SK-N-SH (cell line): ENCODE data around the gene MAN1A1. TPM values are rescaled to one million over a fixed set of nuclear protein-coding genes. Genes with fewer than 3 reads are reported as not detected.
A peak's percentile ranks its signal among the peaks of the same experiment; 100 is the strongest.

ENCODE experiments used
- CTCF ChIA-PET: fragments of 300-600, 350-600 bp; formaldehyde crosslinking; extraction: SDS; loops from one replicate; lab custom pipeline; 2021; lab: Yijun Ruan, JAX
- POLR2A ChIA-PET: fragments of 350-600 bp; sonication (Branson Sonifier 250); formaldehyde crosslinking; extraction: SDS; loops from one replicate; lab custom pipeline; 2020; ENCODE audit warnings: antibody characterized with exemption, inconsistent platforms; lab: Yijun Ruan, JAX
- DNase-seq: peaks from one replicate; pipeline ENCODE4 v3.0.0; 2012
- H2AFZ ChIP-seq: fragments of 200-600 bp; sonication (generic); 2 replicates; pipeline ENCODE4 v1.8.1; 2016; ENCODE audit warnings: antibody characterized with exemption, mild to moderate bottlenecking, low read depth
- H3F3A ChIP-seq: fragments of 200-600 bp; sonication (generic); replicated peaks from 2 replicates; pipeline ENCODE3; 2016; ENCODE audit warnings: antibody characterized with exemption, mild to moderate bottlenecking; ENCODE audit not compliant: insufficient read depth
- H3K27ac ChIP-seq, 2 experiments: fragments of 200-500 bp in 1 of 2; fragments of 200-600 bp in 1 of 2; sonication (Bioruptor generic) in 1 of 2; sonication (generic), shearing (Covaris generic) in 1 of 2; 2 replicates each; pipeline versions ENCODE4 v1.5.1 to v1.6.1; 2014 to 2016; ENCODE audit warnings: low read depth in 2 of 2, inconsistent platforms in 1 of 2, low read length in 1 of 2, mild to moderate bottlenecking in 1 of 2, mixed read lengths in 1 of 2
- H3K27me3 ChIP-seq: fragments of 200-600 bp; sonication (generic), shearing (Covaris generic); 2 replicates; pipeline ENCODE4 v1.6.1; 2016; ENCODE audit warnings: mixed run types; ENCODE audit not compliant: insufficient read depth
- H3K36me3 ChIP-seq, 2 experiments: fragments of 200-500 bp in 1 of 2; fragments of 200-600 bp in 1 of 2; sonication (Bioruptor generic) in 1 of 2; sonication (generic) in 1 of 2; replicated peaks in 1 of 2; 2 replicates each; pipeline versions ENCODE3 to v1.5.1; 2014 to 2016; ENCODE audit warnings: low read length in 1 of 2, mild to moderate bottlenecking in 1 of 2; ENCODE audit not compliant: insufficient read depth in 2 of 2, control insufficient read depth in 1 of 2
- H3K4me1 ChIP-seq, 2 experiments: fragments of 200-500 bp in 1 of 2; fragments of 200-600 bp in 1 of 2; sonication (Bioruptor generic) in 1 of 2; sonication (generic), shearing (Covaris generic) in 1 of 2; 2 replicates each; pipeline versions ENCODE4 v1.5.1 to v1.6.1; 2014 to 2016; ENCODE audit warnings: low read depth in 1 of 2, low read length in 1 of 2, mixed run types in 1 of 2; ENCODE audit not compliant: insufficient read depth in 2 of 2, control insufficient read depth in 1 of 2
- H3K4me2 ChIP-seq: fragments of 200-600 bp; sonication (generic), shearing (Covaris generic); 2 replicates; pipeline ENCODE4 v1.6.1; 2017; ENCODE audit warnings: mixed run types
- H3K4me3 ChIP-seq, 2 experiments: fragments of 200-500 bp in 1 of 2; fragments of 200-600 bp in 1 of 2; sonication (Bioruptor generic) in 1 of 2; sonication (generic), shearing (Covaris generic) in 1 of 2; 2 replicates each; pipeline versions ENCODE4 v1.5.1 to v1.8.1; 2014 to 2016; ENCODE audit warnings: low read depth in 2 of 2, inconsistent platforms in 1 of 2, low read length in 1 of 2, mild to moderate bottlenecking in 1 of 2, mixed read lengths in 1 of 2, moderate library complexity in 1 of 2
- H3K79me2 ChIP-seq: fragments of 200-600 bp; sonication (generic); 2 replicates; pipeline ENCODE4 v1.8.1; 2017; ENCODE audit warnings: mild to moderate bottlenecking; ENCODE audit not compliant: insufficient read depth
- H3K9ac ChIP-seq: fragments of 200-600 bp; sonication (generic); 2 replicates; pipeline ENCODE4 v1.6.1; 2017; ENCODE audit warnings: mixed run types
- H3K9me2 ChIP-seq: fragments of 200-600 bp; sonication (generic); 2 replicates; pipeline ENCODE4 v1.6.1; 2017; ENCODE audit warnings: mixed run types
- H3K9me3 ChIP-seq: fragments of 200-600 bp; sonication (generic); 2 replicates; pipeline ENCODE4 v1.6.1; 2017; ENCODE audit warnings: mixed run types, mild to moderate bottlenecking, moderate library complexity
- H4K20me1 ChIP-seq: fragments of 200-600 bp; sonication (generic); 2 replicates; pipeline ENCODE4 v1.6.1; 2017; ENCODE audit warnings: mild to moderate bottlenecking, mixed run types; ENCODE audit not compliant: insufficient read depth
- CTCF ChIP-seq: fragments of 200-600 bp; sonication (generic); IDR thresholded peaks from 2 replicates; pipeline ENCODE4 v1.6.1; 2017; ENCODE audit warnings: antibody characterized with exemption, mild to moderate bottlenecking, moderate library complexity
- EP300 ChIP-seq, 2 experiments: IDR thresholded peaks; 2 replicates each; pipeline versions ENCODE4 v1.4.0 to v1.6.1; 2012; ENCODE audit warnings: borderline replicate concordance in 1 of 2, low read depth in 1 of 2, low read length in 1 of 2
- EZH2phosphoT487 ChIP-seq: fragments of 200-600 bp; sonication (generic); IDR thresholded peaks from 2 replicates; pipeline ENCODE4 v1.6.1; 2017; ENCODE audit warnings: low read depth, mixed run types, mild to moderate bottlenecking, antibody characterized with exemption, moderate library complexity, borderline replicate concordance
- FOSL2 ChIP-seq: IDR thresholded peaks from 2 replicates; pipeline ENCODE4 v1.4.0; 2012; ENCODE audit warnings: low read depth, mild to moderate bottlenecking, moderate library complexity, borderline replicate concordance
- FOXJ3 ChIP-seq: sonication (generic); formaldehyde crosslinking; IDR thresholded peaks from 2 replicates; pipeline ENCODE4 v1.5.1; 2020; ENCODE audit warnings: mild to moderate bottlenecking, missing genetic modification reagents
- GABPA ChIP-seq: IDR thresholded peaks from 2 replicates; pipeline ENCODE4 v1.4.0; 2012; ENCODE audit warnings: low read depth, mild to moderate bottlenecking
- IRF3 ChIP-seq: fragments of 150-350 bp; IDR thresholded peaks from 2 replicates; pipeline ENCODE4 v1.6.1; 2016; ENCODE audit warnings: mild to moderate bottlenecking, low read depth, low read length
- MAX ChIP-seq: IDR thresholded peaks from 2 replicates; pipeline ENCODE4 v1.4.0; 2012; ENCODE audit warnings: low read depth
- MEF2A ChIP-seq: IDR thresholded peaks from 2 replicates; pipeline ENCODE4 v1.4.0; 2012; ENCODE audit warnings: low read depth, borderline replicate concordance
- MXI1 ChIP-seq: IDR thresholded peaks from 2 replicates; pipeline ENCODE4 v1.6.1; 2012; ENCODE audit warnings: mild to moderate bottlenecking, low read depth, low read length, improper control_type of control experiment
- NFIC ChIP-seq: IDR thresholded peaks from 2 replicates; pipeline ENCODE4 v1.4.0; 2012; ENCODE audit warnings: borderline replicate concordance
- NRF1 ChIP-seq: IDR thresholded peaks from 2 replicates; pipeline ENCODE4 v1.6.1; 2012; ENCODE audit warnings: low read depth, mild to moderate bottlenecking, low read length
- POLR2AphosphoS5 ChIP-seq: IDR thresholded peaks from 2 replicates; pipeline ENCODE4 v1.6.1; 2012; ENCODE audit warnings: low read depth, low read length
- RCOR1 ChIP-seq: fragments of 150-350 bp; IDR thresholded peaks from 2 replicates; pipeline ENCODE4 v1.6.1; 2017; ENCODE audit warnings: antibody characterized with exemption, low read length
- REST ChIP-seq: IDR thresholded peaks from 2 replicates; pipeline ENCODE4 v1.6.1; 2012; ENCODE audit warnings: mild to moderate bottlenecking, low read depth, low read length, moderate library complexity
- RFX5 ChIP-seq: IDR thresholded peaks from 2 replicates; pipeline ENCODE4 v1.6.1; 2012; ENCODE audit warnings: mild to moderate bottlenecking, improper control_type of control experiment, low read length
- RXRA ChIP-seq: IDR thresholded peaks from 2 replicates; pipeline ENCODE4 v1.4.0; 2012; ENCODE audit warnings: low read depth, mild to moderate bottlenecking, borderline replicate concordance
- SMC3 ChIP-seq: IDR thresholded peaks from 2 replicates; pipeline ENCODE4 v1.6.1; 2012; ENCODE audit warnings: low read depth, low read length, improper control_type of control experiment
- TAF1 ChIP-seq: IDR thresholded peaks from 2 replicates; pipeline ENCODE4 v1.6.1; 2012; ENCODE audit warnings: low read depth, mild to moderate bottlenecking, low read length, moderate library complexity, borderline replicate concordance
- TCF12 ChIP-seq: IDR thresholded peaks from 2 replicates; pipeline ENCODE4 v1.4.0; 2012
- TEAD4 ChIP-seq: IDR thresholded peaks from 2 replicates; pipeline ENCODE4 v1.4.0; 2012; ENCODE audit warnings: mild to moderate bottlenecking, borderline replicate concordance; ENCODE audit not compliant: insufficient read depth
- USF2 ChIP-seq: fragments of 150-350 bp; IDR thresholded peaks from 2 replicates; pipeline ENCODE4 v1.6.1; 2017; ENCODE audit warnings: antibody characterized with exemption, low read length, low read depth, borderline replicate concordance
- YY1 ChIP-seq: IDR thresholded peaks from 2 replicates; pipeline ENCODE4 v1.4.0; 2012; ENCODE audit warnings: low read depth, mild to moderate bottlenecking
- WGBS: methylation state at CpG from one replicate; pipeline ENCODE4 v1.1.6; 2017; ENCODE audit warnings: low lambda C conversion rate; 5-methylcytosine and 5-hydroxymethylcytosine counted together
- polyA plus RNA-seq, 3 experiments: library from polyadenylated mRNA; depleted of rRNA; stranded (reverse); fragments of >200 nt; gene quantifications; 2 replicates each; pipeline ENCODE4 v1.2.3, GENCODE V29; 2012

Gene MAN1A1
- polyA plus RNA-seq, 1 of the 3 experiments (the other 2 are of a cell fraction): 28.0 TPM

- TF ChIP-seq TCF12 (no peak), SMC3 (no peak; the same call in 1 of the 2 replicates), EP300 (IDR thresholded peaks at IDR 0.05; ENCODE audit: borderline replicate concordance in 1 of 2, low read depth in 1 of 2, low read length in 1 of 2) (no peak), MXI1 (no peak), GABPA (no peak), POLR2AphosphoS5 (peak; percentile 83), RXRA (no peak), MAX (peak; percentile 38; the same call in 1 of the 2 replicates), TAF1 (peak; percentile 91), NFIC (peak; percentile 44; the same call in 1 of the 2 replicates), FOXJ3 (CRISPR knock-in tag) (no peak), FOSL2 (no peak), NRF1 (peak; percentile 58), EZH2phosphoT487 (no peak)
Measured at GRCh38 chr6:119349361-119350201, at the start of gene MAN1A1 (continued).

GRCh38 chr6:119395192-119395591, 45.6 kb upstream of the MAN1A1 start:
- 62% methylated on average over 2 of the region's 2 CpGs for WGBS
- Histone ChIP-seq H3K9me2 (no peaks in the 10 kb centered on the region), H3K36me3 (no peaks in the 10 kb centered on the region), H3K27me3 (no peaks in the 10 kb centered on the region), H3K79me2 (no peaks in the 10 kb centered on the region), H3K4me2 (no peak overlapping the region), H3K4me3 (no peak overlapping the region), H3K9me3 (no peaks in the 10 kb centered on the region), H3K27ac (no peak overlapping the region), H2AFZ (no peak overlapping the region), H3F3A (no peaks in the 10 kb centered on the region), H4K20me1 (no peaks in the 10 kb centered on the region), H3K4me1 (no peaks in the 10 kb centered on the region), H3K9ac (no peak overlapping the region)
- CTCF ChIA-PET: no interaction called here
- no peak for DNase-seq
- POLR2A ChIA-PET: no interaction called here
- TF ChIP-seq RFX5: no peak
- no peak for TF ChIP-seq FOSL2
- TF ChIP-seq TAF1: no peak
- TF ChIP-seq IRF3: no peak
- TF ChIP-seq MEF2A: no peak
- no peak for TF ChIP-seq CTCF
- TF ChIP-seq USF2: no peak
- TF ChIP-seq EZH2phosphoT487: no peak
- TF ChIP-seq REST: no peak
- no peak for TF ChIP-seq TEAD4
- TF ChIP-seq YY1: no peak
- no peak for TF ChIP-seq NFIC
- no peak for TF ChIP-seq RCOR1
- TF ChIP-seq TCF12: no peak
